ENCODE data around the gene SLC6A16.
"Not testable (repeated sequence)": the region's sequence is repeated elsewhere in the genome, so short reads cannot be mapped to it uniquely, and the experiment has no call there.

The SLC6A16 gene

DNA sequence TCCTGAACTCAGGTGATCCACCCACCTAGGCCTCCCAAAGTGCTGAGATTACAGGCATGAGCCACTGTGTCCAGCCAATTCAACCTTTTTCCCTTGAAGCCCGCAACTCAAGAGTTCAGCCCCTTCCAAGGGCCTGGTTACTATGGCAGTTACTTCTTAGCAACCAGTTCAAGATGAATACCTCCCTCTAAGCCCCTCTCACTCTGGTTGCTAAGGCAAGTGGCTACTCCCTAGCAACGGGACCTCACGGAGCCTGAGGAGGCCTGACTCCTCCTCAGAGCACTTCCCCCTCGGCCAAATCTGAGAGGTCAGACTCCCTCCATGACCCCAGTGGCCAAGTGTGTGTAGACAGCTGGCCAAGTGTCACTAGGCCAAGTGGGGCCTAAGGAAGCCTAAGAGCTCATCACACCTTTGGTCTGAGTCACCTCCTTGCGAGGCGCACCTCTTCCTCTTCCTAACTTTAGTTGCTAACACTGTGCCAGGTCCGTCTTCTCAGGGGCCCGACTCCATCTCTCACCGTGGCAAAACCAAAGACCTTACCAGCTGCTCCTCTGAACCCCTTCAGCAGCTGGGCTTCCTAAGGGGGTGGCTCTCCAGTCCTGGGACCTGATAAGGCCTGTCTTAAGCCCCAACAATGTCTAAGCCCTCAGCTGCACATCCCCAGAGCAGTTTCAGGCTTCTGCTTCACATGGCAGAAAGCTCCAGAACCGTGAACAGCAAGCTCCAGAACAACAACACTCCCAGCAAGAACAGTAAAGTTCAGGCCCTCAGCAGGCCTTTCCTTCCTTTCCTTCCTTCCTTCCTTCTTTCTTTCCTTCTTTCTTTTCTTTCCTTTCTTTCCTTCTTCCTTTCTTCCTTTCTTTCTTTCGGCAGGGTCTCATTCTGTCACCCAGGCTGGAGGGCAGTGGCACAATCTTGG lies 19.8 kb upstream of the SLC6A16 start:
- no peak for DNase-seq

DNA sequence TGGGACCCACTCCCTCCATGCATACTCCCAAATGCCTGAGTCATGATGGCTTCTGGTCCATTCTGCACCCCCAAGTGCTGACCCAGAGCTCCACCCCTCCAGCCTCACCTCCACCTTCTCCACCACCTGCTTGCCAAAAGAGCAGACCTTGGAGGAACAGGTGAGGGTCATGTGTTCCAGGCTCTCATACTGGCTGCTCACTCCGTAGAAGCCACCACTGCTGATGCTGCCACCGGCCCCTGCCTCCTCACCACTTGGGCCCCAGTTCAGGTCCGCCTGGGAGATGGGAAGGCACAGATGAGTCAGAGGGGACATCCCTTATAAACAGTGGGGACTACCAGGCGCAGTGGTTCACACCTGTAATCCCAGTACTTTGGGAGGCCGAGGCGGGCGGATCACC lies 18.1 kb upstream of the SLC6A16 start:
- no peak for DNase-seq

DNA sequence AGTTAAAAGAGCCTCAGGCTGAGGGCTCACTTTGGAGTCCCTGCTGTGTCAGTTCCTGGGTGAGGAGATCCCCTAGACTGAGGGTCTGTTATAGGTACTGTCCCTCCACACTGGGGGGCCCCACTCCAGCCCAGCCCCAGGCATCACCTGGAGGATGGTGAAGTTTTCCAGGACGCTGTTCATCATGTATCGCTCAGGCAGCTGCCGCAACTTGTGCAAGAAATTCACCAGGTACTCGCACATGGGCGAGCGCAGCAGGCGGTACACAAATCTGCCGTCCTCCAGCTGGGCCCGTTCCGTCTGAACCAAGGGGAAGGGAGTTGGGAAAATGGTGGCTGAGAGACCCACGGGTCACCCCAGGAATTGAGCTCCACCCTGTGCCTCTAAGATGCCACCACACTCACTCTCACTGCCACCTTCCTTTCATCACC lies 17.3 kb upstream of the SLC6A16 start:
- DNase-seq = no peak

DNA sequence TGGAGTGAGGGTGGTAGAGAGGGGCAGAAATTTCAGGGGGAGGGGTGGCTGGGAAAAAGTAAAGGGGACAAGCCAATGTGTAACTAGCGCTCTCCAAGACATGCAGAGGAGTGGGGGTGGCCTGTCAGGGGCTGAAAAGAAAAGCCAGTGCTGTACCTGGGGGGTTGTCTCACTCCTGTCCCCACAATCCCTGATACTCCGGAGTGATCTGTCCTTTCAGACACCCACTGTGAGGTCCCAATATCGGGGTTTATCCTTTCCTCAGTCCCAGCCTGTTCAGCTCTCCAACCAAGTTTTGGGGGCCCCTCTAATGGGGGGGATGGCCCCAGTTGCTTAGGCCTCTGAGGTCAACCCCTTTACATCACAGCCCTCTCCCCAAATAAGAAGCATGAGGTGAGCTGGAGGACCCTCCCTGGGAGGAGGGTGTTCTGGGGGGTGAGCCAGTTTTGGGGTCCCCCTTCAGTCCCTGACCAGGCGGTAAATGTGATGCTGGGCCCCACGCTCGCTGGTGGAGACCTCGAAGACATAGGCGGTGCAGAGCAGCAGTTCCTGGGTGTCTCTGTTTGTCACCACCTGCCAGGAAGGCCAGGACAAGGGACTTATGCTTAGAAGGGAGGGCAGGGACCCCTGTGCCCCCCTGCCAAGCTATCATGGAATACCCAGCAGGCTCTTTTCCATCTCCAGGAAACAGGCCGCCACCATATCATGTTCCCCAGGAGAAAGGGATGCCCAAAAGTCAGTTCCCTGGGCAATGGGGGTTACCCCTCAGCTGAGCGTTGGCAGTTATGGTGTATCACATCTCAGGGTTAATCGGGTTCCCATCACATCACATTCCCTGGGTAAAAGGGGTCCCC lies 16.1 kb upstream of the SLC6A16 start:
- no peak for DNase-seq

DNA sequence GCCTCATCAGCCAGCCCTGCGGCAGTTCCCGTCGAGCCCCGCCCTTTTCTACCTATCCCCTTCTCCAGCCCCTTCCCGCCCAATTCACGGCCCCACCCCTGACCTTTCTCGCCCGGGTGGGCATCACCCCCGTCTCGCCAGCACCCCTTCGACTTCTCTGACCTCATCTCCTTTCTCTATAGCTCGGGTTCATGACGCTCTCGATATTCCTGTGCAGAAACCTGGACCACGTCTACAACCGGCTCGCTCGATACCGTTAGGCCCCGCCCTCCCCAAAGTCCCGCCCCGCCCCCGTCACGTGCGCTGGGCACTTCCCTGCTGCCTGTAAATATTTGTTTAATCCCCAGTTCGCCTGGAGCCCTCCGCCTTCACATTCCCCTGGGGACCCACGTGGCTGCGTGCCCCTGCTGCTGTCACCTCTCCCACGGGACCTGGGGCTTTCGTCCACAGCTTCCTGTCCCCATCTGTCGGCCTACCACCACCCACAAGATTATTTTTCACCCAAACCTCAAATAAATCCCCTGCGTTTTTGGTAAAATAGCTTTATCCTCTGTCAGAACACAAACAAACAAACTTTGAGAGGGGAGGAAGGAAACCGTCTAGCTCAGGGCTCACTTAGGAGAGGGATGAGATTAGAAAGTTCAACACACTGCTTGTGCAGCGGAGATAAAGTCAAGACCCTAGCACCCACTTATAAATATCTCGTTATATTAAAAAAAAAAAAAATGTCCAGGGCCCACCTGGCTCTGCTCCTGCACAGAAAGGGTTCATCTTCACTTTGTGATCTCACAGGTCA lies 15.3 kb upstream of the SLC6A16 start:
- peak; percentile 28 for DNase-seq

DNA sequence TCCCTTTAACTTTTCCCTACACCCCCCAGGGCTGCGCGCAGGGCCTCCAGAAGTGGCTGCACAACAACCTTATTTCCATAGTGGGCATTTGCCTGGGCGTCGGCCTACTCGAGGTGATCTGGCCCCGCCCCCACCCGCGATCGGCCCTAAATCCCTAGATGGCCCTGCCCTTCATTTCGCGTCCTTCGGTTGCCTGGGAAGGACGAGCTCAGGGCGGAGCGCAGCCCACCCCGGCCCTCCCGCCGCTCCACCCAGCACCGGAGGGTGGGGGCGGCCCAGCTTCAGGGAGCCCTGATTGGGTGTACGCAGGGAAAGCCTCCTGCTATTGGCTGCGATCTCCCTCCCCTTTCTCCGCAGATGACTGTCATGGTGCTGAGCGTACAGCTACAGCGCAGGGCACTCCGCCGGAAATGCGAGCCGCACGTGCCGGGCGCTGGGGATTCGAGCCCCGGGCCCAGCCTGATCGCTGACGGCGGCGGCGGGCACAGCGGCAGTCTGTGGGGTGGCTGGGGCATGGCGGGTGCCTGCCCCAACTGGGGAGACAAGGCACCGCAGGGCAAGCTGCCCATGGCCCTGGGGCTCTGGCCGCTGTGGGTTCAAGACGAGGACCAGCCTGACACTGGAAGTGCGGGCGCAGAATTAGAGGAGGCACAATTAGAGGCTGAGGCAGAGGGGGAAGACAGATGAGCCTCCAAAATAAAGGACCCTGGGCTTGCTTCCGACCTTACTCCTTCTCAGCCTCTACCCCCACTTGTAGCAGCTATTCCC lies 14.5 kb upstream of the SLC6A16 start:
- peak; percentile 32 for DNase-seq

DNA sequence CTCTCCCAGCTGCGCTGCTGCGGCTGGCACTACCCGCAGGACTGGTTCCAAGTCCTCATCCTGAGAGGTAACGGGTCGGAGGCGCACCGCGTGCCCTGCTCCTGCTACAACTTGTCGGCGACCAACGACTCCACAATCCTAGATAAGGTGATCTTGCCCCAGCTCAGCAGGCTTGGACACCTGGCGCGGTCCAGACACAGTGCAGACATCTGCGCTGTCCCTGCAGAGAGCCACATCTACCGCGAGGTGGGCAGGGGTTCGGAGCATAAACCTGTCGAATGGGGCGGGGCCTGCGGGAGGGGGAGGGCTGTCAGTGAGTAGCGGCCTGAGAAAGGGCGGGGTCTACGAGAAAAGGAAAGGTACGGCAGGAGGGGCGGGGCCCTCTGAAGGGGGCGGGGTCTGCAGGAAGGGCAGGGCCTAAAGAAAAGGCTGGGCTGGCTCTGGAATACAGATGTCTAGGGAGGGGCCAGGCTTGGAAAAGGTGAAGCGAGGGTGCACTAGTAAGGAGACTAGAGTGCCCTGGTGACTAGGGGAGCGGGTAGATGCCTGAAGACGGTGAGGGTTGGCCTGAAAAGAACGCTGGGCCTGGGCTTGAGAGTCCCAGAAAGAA lies 13.8 kb upstream of the SLC6A16 start:
- peak; percentile 34 for DNase-seq

DNA sequence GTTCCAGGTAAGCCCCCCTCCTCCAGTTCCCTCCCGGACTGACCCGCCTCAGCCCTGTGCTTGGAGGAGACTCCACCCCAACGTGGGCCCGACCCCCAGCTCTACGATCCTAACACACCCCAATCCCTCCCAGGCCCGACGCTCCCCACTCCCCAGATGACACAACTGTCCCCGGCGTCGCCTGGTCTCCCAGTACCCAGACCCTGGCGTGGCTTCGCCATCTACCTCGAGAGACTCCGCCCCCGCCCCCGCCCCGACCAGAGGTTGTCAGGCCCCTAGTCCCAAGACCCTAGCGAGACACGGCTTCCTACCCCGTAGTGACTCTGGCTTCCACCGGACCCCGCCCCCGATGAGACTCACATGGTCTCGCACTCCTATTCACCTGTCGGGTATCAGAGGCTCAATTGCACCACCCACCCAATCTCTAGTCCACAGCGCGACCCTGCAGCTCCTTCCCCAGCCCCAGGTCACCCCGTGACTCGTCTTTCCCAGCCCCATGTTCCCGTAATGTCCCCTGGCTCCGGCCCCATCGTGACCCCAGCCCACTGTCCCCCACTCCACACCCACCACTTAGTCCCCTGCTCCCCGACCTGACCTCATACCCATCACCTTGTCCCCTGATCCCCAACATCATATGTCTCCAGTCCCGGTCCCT lies 13.2 kb upstream of the SLC6A16 start:
- no peak for DNase-seq

DNA sequence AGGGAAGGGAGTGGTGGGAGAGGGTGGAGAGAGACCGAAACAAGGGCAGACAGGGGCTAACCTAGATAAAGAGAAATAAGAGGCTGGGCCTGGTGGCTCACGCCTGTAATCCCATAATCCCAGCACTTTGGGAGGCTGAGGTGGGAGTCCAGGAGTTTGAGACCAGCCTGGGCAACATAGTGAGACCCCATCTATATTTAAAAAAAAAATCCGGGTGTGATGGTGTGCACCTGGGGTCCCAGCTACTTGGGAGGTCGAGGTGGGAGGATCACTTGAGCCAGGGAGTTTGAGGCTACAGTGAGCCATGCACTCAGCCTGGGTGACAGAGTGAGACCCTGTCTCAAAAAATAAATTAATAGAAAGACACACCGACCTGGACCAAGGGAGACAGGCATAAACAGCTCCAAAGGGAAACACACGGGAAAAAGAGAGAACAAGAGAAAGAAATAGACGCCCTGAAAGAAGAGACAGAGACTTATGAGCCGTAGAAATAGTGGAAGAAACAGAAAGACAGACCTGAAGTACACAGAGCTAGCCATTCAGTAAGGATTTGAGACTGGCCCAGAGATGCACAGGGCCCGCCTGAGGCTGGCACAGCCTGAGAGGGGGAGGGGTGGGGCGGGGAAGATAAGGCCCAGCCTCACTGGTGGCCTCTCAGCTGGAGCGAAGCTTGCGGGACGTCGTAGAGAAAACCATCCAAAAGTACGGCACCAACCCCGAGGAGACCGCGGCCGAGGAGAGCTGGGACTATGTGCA lies 12.5 kb upstream of the SLC6A16 start:
- no peak for DNase-seq

DNA sequence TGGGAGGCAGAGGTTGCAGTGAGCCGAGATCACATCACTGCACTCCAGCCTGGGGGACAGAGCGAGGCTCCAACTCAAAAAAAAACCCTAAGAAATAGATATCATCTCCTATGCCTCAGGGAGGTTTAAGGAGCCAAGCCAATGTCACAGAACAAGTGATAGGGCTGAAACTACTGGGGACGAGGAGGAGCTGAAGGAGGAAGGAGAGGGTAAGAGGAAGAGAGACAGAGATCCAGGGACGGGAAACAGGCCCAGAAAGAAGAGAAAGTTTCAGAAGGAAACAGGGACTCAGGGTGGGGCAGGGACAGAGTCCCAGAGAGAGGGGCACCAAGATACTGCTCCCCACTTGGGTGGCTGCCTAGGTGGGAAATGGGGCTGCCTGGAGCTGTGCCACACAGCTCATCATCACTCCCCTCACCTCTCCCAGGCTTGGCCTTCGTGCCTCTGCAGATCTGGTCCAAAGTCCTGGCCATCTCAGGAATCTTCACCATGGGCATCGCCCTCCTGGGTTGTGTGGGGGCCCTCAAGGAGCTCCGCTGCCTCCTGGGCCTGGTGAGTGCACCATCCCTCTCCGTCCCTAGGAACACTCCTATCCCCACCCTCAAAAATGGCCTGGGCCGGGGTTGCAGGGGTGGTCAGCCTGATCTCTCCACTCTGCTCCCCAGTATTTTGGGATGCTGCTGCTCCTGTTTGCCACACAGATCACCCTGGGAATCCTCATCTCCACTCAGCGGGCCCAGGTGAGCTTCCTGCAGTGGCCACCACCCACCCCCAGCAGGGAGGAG lies 11.7 kb upstream of the SLC6A16 start:
- no peak for DNase-seq

DNA sequence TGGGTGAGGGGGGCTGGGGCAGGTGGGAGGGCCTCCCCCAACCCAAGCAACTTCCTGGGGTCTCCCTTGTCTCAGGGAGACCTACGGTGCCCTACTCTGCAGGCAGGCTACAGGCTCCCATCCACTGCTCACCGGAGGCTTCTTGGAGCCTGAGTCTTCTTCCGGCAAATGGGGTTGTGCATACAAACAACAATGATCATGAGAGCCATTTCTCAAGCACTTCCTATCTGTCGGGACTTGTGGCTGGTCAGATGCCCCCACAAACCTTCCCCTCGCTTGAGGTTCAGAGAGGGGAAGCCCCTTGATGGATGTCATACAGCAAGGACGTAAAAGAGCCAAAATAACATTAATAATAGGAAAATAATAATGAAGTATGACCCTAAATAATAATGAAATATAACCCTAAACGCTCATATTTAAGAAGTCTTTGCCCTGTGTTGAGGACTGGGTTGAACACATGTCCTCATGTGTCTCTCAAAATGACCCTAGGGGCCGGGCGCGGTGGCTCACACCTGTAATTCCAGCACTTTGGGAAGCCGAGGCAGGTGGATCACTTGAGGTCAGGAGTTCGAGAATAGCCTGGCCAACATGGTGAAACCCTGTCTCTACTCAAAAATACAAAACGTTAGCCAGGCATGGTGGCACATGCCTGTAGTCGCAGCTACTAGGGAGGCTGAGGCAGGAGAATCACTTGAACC lies 10.9 kb upstream of the SLC6A16 start:
- DNase-seq = peak; percentile 63

DNA sequence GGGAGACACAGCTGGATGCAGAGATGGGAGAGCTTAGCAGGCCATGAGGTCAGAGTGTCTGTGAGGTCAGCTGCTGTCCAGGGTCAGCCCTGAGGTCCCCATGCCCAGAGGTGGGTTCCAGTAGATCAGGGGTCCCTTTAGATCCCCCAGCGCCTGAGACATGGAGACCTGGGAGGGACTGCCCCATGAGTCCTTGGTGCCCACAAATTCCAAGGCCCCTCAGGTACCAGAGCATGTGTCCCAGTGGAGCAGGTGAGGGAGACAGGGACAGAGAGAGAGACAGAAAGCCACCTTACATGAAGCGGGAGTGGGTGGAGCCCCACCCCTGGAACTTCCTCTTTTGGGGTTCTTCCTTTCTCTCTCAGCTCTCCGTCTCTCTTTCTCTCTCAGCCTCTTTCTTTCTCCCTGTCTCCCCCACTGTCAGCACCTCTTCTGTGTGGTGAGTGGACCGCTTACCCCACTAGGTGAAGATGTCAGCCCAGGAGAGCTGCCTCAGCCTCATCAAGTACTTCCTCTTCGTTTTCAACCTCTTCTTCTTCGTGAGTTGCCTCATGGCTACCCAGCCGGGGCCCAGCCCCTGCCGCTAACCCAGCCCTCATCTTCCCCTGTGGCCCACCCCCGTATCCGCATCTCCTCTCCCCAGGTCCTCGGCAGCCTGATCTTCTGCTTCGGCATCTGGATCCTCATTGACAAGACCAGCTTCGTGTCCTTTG lies 10.2 kb upstream of the SLC6A16 start, which contains the start of gene CD37:
CD37 (plus strand) TSS at position 336 of the 713 bp plus-strand sequence; CDS start at position 471, 135 bp downstream.
- peak; percentile 86 for DNase-seq

DNA sequence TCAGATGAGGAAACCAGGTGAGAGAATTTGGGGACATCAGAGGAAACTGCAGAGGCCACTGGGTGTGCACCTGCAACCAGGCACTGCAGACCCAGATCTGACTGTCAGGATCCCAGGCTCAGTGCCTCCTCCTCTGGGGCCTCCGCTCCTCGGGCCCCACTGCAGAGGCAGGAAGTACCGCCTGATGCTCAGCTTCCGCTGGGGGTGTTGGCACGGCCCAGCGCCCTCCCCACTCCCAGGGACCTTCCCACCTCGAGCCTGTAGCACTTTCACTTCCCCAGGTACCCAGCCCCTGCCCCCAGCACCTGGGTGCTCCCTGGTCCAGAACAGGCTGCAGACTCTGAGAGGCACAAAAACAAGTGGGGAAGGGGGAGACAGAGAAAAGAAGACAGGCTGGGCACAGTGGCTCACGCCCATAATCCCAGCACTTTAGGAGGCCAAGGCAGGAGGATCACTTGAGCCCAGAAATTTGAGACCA lies 8.9 kb upstream of the SLC6A16 start:
- peak; percentile 65 for DNase-seq

DNA sequence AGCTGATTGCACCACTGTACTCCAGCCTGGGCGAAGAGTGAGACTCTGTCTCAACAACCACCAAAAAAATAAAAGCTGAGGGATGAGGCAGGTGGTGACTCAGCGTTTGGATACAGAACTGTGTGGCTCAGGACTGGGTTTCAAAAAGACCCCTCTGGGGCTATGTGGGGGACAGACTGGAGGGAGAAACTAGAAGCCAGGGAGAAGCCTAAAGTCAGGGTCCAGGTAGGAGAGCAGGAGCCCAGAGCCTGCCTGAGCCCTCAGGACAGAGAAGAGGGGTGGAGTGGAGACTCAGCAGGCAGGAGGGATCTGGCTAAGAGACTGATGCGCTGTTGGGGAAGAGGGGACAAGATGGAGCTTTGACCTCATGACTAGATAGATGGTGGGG lies 8.4 kb upstream of the SLC6A16 start:
- no peak for DNase-seq

DNA sequence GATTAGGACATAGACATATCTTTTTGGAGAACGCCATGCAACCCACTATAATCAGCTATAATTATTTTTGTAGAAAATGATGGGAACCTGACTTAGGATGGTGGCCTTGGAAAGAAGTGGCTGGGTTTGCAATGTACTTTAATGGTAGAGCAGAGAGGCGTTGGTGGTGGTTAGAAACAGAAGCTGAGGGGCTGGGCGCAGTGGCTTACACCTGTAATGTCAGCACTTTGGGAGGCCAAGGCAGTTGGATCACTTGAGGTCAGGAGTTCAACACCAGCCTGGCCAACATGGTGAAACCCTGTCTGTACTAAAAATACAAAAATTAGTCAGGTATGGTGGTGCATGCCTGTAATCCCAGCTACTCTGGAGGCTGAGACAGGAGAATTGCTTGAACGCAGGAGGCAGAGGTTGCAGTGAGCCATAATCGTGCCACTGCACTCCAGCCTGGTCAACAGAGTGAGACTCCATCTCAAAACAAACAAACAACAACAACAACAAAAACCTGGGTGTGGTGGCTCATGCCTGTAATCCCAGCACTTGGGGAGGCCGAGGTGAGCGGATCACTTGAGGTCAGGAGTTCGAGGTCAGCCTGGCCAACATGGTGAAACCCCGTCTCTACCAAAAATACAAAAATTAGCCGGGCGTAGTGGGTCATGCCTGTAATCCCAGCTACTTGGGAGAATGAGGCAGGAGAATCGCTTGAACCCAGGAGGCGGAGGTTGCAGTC lies 7.9 kb upstream of the SLC6A16 start:
- not testable (repeated sequence) for DNase-seq

DNA sequence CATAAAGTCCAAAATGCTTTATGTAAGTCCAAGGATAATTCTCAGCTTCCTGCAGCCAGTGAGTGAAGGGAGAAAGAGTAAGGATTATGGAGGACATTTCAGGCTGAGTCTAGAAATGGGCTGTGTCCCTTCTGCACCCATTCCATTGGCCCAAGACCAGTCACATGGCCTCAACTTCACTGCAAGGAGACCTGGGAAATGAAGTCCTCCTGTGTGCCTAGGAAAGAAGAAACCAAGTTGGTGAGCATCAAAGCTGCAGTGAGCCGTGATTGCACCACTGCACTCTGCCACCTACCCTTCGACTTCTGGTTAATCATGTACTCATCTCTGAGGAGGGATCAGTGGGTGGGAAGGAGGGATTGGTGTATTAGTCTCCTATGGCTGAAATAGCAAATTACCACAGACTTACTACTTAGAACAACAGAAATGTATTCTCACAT lies 6.6 kb upstream of the SLC6A16 start:
- peak; percentile 87 for DNase-seq

DNA sequence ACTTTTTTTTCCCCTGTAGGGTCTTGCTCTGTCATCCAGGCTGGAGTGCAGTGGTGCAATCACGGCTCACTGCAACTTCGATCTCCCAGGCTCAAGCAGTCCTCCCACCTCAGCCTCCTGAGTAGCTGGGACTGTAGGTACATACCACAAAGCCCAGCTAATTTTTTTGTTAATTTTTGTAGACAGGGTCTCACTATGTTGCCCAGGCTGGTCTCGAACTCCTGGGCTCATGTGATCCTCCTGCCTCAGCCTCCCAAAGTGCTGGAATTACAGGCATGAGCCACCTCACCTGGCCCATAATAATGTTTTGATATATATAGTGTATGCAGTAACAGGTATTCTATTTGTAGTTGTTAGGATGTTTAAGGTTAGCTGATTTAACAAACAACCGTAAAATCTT lies 6.2 kb upstream of the SLC6A16 start:
- DNase-seq = not testable (repeated sequence)

Data from hematopoietic multipotent progenitor cell treated with erythropoietin and hydrocortisone succinate and interleukin-3 and kit ligand, for 4 days (in vitro differentiated cells).